GM12874 (cell line): Measurements from ENCODE around the gene KCNH1.

ENCODE experiments used
- TF ChIP-seq, protein P1 (sequence below): IDR thresholded peaks from 2 replicates; pipeline ENCODE4 v1.5.1; 2011; ENCODE audit warnings: low read depth, mild to moderate bottlenecking, control low read depth, low read length, moderate library complexity; ENCODE audit not compliant: insufficient read depth

KCNH1 gene, protein sequence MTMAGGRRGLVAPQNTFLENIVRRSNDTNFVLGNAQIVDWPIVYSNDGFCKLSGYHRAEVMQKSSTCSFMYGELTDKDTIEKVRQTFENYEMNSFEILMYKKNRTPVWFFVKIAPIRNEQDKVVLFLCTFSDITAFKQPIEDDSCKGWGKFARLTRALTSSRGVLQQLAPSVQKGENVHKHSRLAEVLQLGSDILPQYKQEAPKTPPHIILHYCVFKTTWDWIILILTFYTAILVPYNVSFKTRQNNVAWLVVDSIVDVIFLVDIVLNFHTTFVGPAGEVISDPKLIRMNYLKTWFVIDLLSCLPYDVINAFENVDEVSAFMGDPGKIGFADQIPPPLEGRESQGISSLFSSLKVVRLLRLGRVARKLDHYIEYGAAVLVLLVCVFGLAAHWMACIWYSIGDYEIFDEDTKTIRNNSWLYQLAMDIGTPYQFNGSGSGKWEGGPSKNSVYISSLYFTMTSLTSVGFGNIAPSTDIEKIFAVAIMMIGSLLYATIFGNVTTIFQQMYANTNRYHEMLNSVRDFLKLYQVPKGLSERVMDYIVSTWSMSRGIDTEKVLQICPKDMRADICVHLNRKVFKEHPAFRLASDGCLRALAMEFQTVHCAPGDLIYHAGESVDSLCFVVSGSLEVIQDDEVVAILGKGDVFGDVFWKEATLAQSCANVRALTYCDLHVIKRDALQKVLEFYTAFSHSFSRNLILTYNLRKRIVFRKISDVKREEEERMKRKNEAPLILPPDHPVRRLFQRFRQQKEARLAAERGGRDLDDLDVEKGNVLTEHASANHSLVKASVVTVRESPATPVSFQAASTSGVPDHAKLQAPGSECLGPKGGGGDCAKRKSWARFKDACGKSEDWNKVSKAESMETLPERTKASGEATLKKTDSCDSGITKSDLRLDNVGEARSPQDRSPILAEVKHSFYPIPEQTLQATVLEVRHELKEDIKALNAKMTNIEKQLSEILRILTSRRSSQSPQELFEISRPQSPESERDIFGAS

DNA sequence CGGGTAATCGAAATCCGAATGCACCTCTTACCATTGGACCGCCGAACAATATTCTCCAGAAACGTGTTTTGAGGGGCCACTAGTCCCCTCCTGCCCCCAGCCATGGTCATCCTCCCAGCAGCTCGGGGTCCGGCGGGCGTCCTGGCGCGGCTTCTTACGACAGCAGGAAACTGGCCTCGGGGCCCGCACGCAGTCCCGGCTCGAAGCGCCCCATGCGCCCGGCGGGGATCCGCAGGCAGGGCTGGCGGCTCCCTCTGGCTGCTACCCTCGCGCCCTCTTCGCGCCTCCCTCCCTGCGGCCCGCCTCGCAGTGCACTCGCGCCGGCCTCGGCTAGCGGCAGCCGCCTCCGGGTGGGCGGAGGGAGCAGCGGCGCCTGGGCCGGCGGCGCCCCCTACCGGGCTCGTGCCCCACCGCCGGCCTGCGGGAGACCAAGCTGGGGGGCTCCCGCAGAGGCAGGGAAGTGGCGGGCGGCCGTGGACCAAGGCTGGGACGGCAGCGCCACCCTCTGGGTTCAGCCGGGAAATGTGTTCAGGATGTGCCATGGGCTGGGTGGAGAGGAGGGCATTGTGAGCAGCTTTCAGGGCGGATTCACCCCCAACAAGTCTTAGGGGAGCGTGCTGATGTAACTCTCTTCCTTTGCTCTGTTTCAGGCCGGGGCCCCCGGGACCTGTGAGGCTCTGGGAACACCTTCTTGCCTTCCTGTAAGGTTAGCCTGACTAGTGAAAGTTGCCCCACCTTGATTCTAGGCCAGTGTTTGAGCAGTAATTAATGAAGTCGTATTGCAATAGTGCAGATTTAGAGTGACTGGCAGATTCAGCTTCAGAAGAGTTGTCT is at the start of gene KCNH1:
Gene KCNH1 (minus strand): TSS at position 313 of the 834 bp plus-strand sequence. CDS start 203 bp downstream, at position 110.
- TF ChIP-seq, protein P1, sequence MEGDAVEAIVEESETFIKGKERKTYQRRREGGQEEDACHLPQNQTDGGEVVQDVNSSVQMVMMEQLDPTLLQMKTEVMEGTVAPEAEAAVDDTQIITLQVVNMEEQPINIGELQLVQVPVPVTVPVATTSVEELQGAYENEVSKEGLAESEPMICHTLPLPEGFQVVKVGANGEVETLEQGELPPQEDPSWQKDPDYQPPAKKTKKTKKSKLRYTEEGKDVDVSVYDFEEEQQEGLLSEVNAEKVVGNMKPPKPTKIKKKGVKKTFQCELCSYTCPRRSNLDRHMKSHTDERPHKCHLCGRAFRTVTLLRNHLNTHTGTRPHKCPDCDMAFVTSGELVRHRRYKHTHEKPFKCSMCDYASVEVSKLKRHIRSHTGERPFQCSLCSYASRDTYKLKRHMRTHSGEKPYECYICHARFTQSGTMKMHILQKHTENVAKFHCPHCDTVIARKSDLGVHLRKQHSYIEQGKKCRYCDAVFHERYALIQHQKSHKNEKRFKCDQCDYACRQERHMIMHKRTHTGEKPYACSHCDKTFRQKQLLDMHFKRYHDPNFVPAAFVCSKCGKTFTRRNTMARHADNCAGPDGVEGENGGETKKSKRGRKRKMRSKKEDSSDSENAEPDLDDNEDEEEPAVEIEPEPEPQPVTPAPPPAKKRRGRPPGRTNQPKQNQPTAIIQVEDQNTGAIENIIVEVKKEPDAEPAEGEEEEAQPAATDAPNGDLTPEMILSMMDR, result peak; percentile 83

DNA sequence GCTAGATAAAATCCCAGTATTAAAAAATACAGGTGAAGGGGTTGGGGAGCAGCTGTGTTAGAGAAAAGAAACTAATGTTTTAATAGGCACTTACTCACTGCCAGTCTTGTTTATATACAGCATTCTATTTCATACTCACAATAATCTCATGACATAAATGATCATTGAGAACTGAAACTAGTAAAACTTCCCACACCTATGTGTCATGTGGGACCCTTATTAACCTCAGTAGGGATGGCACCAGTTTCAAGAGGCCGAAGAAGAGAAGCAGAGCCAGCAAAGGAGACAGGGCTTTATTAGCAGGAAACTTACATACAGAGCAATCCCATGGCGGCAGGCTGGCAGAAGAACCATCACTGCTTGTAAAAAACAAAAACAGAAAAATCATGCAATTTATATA is 48.8 kb upstream of the KCNH1 start:
- TF ChIP-seq, protein P1, result no peak

DNA sequence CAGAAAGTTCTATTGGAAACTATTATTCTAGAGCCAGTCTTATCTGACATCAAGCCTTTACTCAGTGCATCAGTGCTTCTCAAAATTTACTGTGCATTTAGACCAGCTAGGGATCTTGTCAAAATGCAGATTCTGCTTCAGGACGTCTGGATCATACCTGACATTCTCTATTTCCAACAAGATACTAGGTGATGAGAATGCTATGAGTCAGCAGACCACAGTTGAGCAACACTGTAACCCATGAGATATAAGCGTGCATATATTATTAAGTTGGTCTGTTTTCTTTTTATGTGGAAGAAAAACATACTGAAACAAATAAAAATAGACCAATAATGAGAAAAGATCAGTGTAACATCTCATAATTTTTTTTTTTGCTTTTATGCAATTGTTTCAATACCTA is 40.4 kb upstream of the KCNH1 start:
- TF ChIP-seq, protein P1, result no peak

DNA sequence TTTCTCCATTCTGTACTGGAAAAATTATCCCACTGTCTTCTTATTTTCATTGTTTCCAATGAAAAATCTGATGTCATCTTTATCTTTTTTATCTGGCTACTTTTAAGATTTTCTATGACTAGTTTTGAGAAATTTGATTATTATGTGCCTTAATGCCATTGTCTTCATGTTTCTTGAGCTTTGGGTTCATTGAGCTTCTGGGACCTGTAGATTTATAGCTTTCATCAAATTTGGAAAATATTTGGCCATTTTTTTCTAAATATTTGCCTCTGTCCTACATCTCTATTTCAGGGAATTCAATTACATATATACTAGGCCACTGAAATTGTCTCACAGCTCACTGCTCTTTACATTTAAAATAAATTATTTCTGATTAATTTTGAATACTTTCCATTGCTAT is 38.7 kb upstream of the KCNH1 start:
- TF ChIP-seq, protein P1, result no peak

DNA sequence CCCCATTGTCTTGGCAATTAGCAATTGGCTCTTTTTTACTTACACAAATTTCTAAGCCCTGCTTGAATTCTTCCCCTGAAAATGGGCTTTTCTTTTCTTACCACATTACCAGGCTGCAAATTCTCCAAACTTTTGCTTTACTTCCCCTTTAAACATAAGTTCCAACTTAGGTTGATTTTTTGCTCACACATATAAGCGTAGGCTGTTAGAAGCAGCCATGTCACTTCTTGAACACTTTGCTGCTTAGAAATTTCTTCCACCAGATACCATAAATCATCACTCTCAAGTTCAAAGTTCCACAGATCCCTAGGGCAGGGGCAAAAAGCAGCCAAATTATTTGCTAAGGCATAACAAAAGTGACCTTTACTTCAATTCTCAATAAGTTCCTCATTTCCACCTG is 35.4 kb upstream of the KCNH1 start:
- TF ChIP-seq, protein P1, result no peak

DNA sequence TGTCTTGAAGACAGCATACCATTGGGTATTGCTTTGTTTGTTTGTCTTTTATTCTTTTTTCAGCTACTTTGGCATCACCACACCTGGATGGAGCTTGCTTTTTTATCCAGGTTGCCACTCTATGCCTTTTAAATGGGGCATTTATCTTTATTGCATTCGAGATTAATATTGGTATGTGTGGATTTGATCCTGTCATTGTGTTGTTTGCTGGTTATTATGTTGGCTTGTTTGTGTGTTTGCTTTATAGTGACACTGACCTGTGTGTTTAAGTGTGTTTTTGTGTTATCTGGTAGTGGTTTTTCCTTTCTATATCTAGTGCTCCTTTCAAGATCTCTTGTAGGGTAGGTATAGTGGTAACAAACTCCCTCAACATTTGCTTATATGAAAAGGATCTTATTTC is 24.9 kb upstream of the KCNH1 start:
- TF ChIP-seq, protein P1, result no peak

DNA sequence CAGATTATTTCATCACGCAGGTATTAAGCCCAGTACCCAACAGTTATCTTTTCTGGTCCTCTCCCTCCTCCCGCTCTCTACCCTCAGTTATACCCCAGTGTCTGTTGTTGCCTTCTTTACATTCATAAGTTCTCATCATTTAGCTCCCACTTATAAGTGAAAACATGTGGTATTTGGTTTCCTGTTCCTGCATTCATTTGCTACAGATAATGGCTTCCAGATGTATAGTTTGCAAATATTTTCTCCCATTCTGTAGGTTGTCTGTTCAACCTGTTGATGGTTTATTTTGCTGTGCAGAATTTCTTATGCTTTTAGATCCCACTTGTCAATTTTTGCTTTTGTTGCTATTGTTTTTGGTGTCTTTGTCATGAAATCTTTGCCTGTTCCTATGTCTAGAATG is 21.1 kb upstream of the KCNH1 start:
- TF ChIP-seq, protein P1, result no peak
